HepG2 (cell line): ENCODE data around the gene HYPK. TPM values are rescaled to one million over a fixed set of nuclear protein-coding genes. Genes with fewer than 3 reads are reported as not detected.

Experiments
- AGO1 ChIP-seq: fragments of 200-400 bp; formaldehyde crosslinking; IDR thresholded peaks from 2 replicates; pipeline ENCODE4 v1.6.1; 2017; ENCODE audit warnings: mild to moderate bottlenecking, low read depth, low read length, moderate library complexity; ENCODE audit not compliant: poor library complexity, severe bottlenecking
- ATF4 ChIP-seq, 2 experiments: fragments of 450-650 bp in 1 of 2; sonication (generic) in 1 of 2; formaldehyde crosslinking; IDR thresholded peaks; 2 replicates each; pipeline versions ENCODE4 v1.5.0 to v1.8.0; 2020 to 2022; ENCODE audit warnings: mild to moderate bottlenecking in 1 of 2, missing genetic modification reagents in 1 of 2
- BRF2 ChIP-seq: sonication (generic); formaldehyde crosslinking; IDR thresholded peaks from 2 replicates; pipeline ENCODE4 v1.8.1; 2022; ENCODE audit warnings: mild to moderate bottlenecking, missing genetic modification reagents
- EZH2 ChIP-seq: conservative IDR thresholded peaks from 2 replicates; pipeline ENCODE4 v1.6.1; 2012; ENCODE audit warnings: mild to moderate bottlenecking, low read depth, low read length, moderate library complexity
- HINFP ChIP-seq: sonication (generic); formaldehyde crosslinking; IDR thresholded peaks from 2 replicates; pipeline ENCODE4 v1.4.0; 2020; ENCODE audit warnings: low read depth, mild to moderate bottlenecking, missing genetic modification reagents
- HNRNPL ChIP-seq: fragments of 200-400 bp; formaldehyde crosslinking; IDR thresholded peaks from 2 replicates; pipeline ENCODE4 v1.6.1; 2017; ENCODE audit warnings: mild to moderate bottlenecking, low read depth, low read length
- KDM2A ChIP-seq: sonication (generic); formaldehyde crosslinking; IDR thresholded peaks from 2 replicates; pipeline ENCODE4 v1.4.0; 2020; ENCODE audit warnings: low read depth, missing genetic modification reagents, borderline replicate concordance
- KDM3A ChIP-seq: IDR thresholded peaks from 2 replicates; pipeline ENCODE4 v1.6.1; 2018; ENCODE audit warnings: low read depth, missing compliant biosample characterization
- KDM6A ChIP-seq: IDR thresholded peaks from 2 replicates; pipeline ENCODE4 v1.6.1; 2016; ENCODE audit warnings: low read depth
- NFKB2 ChIP-seq: sonication (generic); formaldehyde crosslinking; IDR thresholded peaks from 2 replicates; pipeline ENCODE4 v1.4.0; 2020; ENCODE audit warnings: missing genetic modification reagents, borderline replicate concordance
- NR0B2 ChIP-seq: sonication (generic); formaldehyde crosslinking; IDR thresholded peaks from 2 replicates; pipeline ENCODE4 v1.4.0; 2020; ENCODE audit warnings: mild to moderate bottlenecking, missing genetic modification reagents
- ZC3H13 ChIP-seq: sonication (generic); formaldehyde crosslinking; IDR thresholded peaks from 2 replicates; pipeline ENCODE4 v1.8.1; 2023; ENCODE audit warnings: mild to moderate bottlenecking, missing genetic modification reagents, moderate library complexity
- ZMAT5 ChIP-seq: sonication (generic); formaldehyde crosslinking; IDR thresholded peaks from 2 replicates; pipeline ENCODE4 v1.5.0; 2020; ENCODE audit warnings: mild to moderate bottlenecking, low read depth, missing genetic modification reagents, borderline replicate concordance
- ZNF205 ChIP-seq: IDR thresholded peaks from 2 replicates; pipeline ENCODE4 v1.6.1; 2018; ENCODE audit warnings: missing biosample characterization, missing genetic modification reagents
- ZNF225 ChIP-seq: sonication (generic); formaldehyde crosslinking; IDR thresholded peaks from 2 replicates; pipeline ENCODE4 v1.4.0; 2020; ENCODE audit warnings: mild to moderate bottlenecking, missing genetic modification reagents
- ZNF343 ChIP-seq: sonication (generic); formaldehyde crosslinking; IDR thresholded peaks from 2 replicates; pipeline ENCODE4 v1.4.0; 2020; ENCODE audit warnings: mild to moderate bottlenecking, missing genetic modification reagents
- ZNF367 ChIP-seq: sonication (generic); formaldehyde crosslinking; IDR thresholded peaks from 2 replicates; pipeline ENCODE4 v1.4.0; 2020; ENCODE audit warnings: missing genetic modification reagents, borderline replicate concordance
- ZNF567 ChIP-seq: sonication (generic); formaldehyde crosslinking; IDR thresholded peaks from 2 replicates; pipeline ENCODE4 v1.8.1; 2023; ENCODE audit warnings: mild to moderate bottlenecking, missing genetic modification reagents, borderline replicate concordance
- ZNF687 ChIP-seq: sonication (generic); formaldehyde crosslinking; IDR thresholded peaks from 2 replicates; pipeline ENCODE4 v1.5.1; 2020; ENCODE audit warnings: mild to moderate bottlenecking, missing genetic modification reagents, moderate library complexity
- ZSCAN20 ChIP-seq: sonication (generic); formaldehyde crosslinking; IDR thresholded peaks from 2 replicates; pipeline ENCODE4 v1.4.0; 2020; ENCODE audit warnings: missing genetic modification reagents, mild to moderate bottlenecking, borderline replicate concordance
- ZSCAN25 ChIP-seq: sonication (generic); formaldehyde crosslinking; IDR thresholded peaks from 2 replicates; pipeline ENCODE4 v1.8.0; 2022; ENCODE audit warnings: mild to moderate bottlenecking, missing genetic modification reagents
- polyA plus RNA-seq, 8 experiments: library from polyadenylated mRNA; depleted of rRNA in 3 of 8; stranded (reverse) in 7 of 8; unstranded in 1 of 8; fragments of >200 nt; fragmentation: Illumina TruSeq in 4 of 8; extraction: Trizol in 4 of 8; gene quantifications; 2 replicates each; pipeline versions ENCODE4 v1.2.1 to v1.2.3, GENCODE V29; 2011 to 2016; ENCODE audit warnings: low read depth in 4 of 8, missing spikeins in 1 of 8, mixed read lengths in 1 of 8; ENCODE audit not compliant: insufficient read depth in 1 of 8
- total RNA-seq, 5 experiments: library from RNA; depleted of rRNA; stranded (reverse); fragments of >200 nt; fragmentation: Illumina TruSeq; extraction: Trizol; gene quantifications; 2 replicates each; pipeline ENCODE4 v1.2.3, GENCODE V29; 2016; ENCODE audit warnings: low read depth in 1 of 5

Gene HYPK
- total and polyA plus RNA-seq, 2 of the 13 experiments (the other 11 are each of a cell fraction or from before 2014, with no cell fraction given), result 13.5 to 16.5 TPM

- TF ChIP-seq AGO1 (peak; percentile 51), ZNF567 (CRISPR knock-in tag) (no peak), ZSCAN20 (no peak), ZNF343 (CRISPR knock-in tag) (no peak), KDM6A (CRISPR knock-in tag) (no peak), ZMAT5 (CRISPR knock-in tag) (no peak), NFKB2 (CRISPR knock-in tag) (no peak), KDM2A (CRISPR knock-in tag) (peak; percentile 33; the same call in 1 of the 2 replicates), KDM3A (CRISPR knock-in tag) (no peak), ZC3H13 (no peak), ATF4 (CRISPR knock-in tag; IDR thresholded peaks at IDR 0.05) (peak in 1 of 2 experiments; percentile 28; a peak in 1 of 4 replicates), ZNF367 (CRISPR knock-in tag) (no peak), NR0B2 (no peak), ZNF205 (CRISPR knock-in tag) (no peak), EZH2 (no peak), ZSCAN25 (CRISPR knock-in tag) (no peak), ZNF225 (CRISPR knock-in tag) (peak; percentile 21; the same call in 1 of the 2 replicates), HINFP (no peak), HNRNPL (no peak), ZNF687 (CRISPR knock-in tag) (peak; percentile 53), BRF2 (CRISPR knock-in tag) (no peak)
Observed at GRCh38 chr15:43776101-43776717, 24.2 kb upstream of the HYPK start (continued).
